ENCODE results near the gene SMYD3.

Gene SMYD3

DNA sequence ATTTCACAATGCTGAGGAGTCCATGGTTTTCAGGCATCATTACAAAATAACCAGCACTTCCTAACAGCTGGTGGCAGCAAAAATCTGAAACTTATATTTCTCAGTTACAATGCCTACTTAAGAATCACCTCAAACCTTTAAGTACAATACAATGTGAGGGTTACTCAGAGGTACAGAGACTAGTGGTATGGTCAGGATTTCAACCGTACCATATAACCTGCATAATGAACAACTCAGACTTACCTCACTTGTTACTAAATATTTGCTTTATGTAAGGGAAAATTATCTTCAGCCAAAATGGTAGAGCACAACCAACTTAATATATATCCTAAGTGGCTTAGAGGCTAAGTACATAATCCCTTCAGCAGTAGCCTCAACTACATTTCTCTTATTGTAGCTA is 344.5 kb downstream of the SMYD3 start:
- no peak for DNase-seq

DNA sequence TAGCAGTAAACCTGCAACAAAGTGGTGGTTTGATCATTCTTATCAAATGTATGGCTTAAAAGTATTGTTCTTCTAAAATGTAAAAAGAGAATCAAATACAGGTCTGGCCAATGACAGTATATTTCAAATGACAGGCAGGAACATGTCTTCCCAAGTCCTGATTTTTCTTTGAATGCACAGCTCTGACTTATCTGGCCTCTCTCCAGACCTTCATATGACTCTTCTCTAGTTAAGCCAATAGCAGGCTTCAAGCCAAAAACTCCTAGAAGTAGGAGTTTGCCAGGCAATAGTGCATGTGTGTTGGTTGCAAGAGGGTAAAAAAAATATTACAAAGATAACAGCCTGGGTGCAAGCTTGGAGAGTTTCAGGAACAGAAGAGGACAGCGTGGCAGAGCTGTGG is 345.5 kb downstream of the SMYD3 start:
- no peak for DNase-seq

DNA sequence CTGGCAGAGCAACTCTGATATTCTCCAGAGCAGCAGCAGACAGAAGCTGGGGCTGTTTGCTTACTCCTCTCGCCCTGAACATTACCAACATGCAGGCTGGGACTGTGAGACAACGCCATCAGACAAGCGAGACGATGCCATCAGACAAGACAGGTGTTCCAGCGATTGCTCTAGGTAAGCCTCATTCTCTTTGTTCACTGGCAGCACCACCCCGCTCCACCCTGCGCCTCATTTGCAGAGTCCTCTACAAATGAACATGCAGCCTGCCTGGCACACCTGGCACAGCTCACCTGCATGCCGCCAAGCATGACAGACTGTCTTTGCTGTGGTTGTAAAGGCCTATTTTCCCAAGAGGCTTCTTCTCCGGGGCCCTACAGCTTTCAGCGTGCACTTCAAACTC is 346.2 kb downstream of the SMYD3 start:
- DNase-seq, result no peak

DNA sequence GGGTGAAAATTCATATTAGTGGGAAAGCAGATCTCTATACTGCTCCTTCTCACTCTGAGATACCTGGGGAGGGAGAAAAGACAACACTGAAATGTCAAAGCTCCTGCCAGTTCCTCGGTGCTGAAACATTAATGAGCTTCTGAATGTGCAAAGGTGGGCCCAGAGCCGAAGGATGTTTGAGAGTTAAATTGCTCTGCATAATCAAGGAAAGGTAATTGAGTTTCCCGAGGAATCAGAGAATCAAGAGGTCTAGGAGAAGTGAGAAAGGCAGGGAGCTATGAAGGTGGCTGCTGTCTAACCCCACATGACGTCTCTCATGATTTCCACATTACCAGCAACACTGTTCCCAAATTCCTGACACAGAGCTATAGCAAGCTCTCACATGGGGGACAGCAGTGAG is 346.7 kb downstream of the SMYD3 start:
- no peak for DNase-seq

DNA sequence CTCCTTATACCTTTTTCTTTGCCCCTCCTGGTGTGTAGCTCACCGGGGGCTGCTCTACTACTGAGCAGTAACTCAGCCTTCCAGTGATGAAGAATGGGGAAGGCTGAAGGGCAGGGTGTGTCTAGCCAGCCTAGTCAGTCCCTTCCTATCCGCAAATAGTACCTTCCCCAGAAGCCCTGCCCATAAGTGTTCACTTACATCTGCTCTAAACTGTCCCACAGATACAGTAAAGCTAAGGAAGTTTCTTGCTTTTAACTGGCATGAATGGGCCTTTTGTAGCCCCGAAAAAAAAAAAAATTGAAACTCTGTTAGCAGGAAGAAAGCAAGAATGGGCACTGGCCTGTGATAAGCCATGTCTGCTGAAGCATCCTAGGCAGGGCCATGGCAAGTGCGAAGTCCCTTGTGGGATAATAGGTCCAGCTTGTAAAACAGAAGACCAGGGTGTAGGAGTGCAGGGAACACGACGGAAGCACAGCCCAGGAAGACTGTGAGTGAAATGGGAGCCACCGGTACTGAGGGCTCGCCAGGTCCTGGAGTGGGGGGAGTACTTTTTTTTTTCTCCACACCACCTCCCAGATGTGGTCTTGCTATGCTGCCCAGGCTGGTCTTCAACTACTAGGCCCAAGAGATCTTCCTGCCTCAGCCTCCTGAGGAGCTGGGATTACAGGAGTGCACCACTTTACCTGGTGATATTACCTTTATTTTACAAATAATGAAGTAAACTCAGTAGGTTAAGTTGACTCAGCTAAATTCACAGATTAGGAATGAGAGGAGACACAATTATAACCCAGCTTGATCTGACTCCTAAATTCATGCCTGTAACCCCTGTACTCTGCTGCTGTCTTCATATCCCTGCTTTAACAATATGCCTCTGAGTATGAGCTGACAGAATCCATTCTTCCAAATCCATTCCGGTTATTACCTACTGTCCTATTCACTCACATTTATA is 347.5 kb downstream of the SMYD3 start:
- DNase-seq, result no peak

DNA sequence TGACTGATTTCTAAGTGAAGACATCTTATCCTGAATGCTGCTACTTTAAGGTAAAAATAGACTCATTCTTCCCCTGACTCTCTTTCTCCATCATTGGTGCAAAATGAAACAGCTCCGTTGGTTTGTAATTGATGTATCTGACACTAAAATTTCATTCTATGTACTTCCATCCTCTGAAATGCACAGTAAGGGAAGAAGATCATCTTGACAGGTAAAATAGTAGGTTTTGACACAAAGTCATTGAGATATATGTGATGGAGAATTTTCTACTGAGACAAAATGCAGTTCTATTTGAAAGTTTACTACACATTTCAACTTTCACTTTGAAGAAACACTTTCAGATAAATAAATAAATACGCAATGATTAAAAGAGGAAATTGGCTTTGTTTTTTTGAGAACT is 348.9 kb downstream of the SMYD3 start:
- DNase-seq, result no peak

DNA sequence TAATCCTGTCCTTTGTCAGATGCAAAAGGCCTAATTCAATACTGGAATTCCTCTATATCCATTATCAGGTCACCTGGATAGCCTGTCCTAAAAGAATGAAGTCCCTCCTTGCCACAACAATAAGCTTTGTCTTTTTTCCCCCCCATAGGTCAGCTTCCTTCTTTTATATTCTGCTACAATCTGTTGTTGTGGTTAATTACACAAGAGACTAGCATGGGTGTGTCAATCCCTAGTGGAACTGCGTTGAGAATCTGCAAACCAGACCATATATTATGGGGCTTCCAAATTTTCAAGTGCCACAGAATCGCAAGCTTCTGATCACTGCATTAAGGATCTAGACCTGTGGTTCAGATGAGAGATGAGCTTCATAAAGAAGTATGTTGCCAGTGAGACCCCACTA is 349.6 kb downstream of the SMYD3 start:
- no peak for DNase-seq

DNA sequence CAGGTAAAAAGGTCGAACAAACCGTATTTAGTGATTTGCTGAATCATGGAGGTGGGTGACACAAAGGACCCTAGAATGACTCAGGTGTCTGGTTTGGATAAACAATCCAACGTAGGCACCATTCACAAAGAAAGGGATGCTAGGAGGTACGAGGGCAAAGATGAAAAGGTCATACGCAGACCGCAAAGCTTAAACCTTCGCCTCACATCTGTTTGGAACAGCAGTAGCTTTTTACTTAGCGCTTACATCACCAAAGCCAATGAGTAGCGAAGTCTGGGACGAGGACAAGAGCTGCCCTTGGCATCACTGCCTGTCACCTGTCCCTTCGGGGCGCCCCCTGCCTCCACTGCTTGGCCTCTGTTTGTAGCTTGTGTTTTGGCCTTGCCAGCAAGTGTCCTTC is 350.2 kb downstream of the SMYD3 start:
- no peak for DNase-seq

DNA sequence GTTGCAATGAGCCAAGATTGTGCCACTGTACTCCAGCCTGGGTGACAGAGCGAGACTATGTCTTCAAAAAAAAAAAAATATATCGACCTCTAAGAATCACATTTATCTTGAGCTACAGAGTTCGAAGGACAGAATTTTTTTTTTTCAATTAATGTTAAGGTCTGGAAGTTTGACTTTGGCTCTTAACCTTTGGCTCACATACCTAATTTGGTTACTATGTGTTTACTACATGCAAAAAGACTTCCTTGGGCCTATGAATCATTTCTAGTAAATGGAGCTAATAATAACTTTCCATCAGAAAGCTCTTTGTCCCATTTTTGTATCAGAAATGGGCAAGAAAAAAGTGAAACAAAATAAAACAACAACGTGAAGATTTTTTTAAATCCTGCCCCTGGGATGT is 351.2 kb downstream of the SMYD3 start:
- DNase-seq, result no peak

DNA sequence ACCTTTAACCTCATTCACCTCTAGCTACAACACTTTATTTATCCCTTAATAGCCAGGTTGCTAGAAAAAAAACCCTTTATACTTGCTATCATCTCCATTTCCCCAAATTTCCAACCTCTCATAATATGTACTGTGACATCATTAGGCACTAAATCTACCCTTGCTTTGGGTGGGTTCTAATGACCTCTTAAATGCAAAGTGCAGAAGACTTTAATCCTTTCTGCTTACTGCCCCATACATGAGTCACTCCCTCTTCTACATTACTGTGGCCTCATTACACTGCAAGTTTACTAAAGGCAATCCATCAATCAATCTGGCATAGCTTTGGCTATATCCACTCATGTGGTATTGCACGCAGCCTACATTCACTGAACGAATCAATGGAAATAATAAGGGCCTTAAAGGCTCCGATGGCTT is 353.3 kb downstream of the SMYD3 start:
- DNase-seq, result no peak

DNA sequence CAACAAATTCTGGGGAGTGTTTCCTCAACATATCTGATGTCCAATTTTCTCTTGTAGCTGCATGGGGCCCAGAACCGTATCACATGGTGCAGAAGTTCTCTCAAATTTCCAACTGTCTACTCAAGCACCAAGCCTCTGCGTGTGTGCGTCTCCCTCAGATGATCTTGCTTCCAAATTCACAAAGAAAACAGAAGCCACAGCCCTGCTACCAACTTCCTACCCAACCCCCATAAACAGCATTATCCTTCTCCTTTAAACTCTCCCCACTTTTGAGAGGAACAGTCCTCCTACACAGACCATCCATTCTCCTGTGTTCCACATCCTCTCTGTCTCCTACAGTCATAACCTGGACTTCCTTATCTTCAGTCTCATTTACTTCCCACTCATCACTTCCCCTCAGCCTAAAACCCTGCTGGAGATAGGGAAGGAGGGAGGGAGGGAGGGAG is 354.1 kb downstream of the SMYD3 start:
- no peak for DNase-seq

DNA sequence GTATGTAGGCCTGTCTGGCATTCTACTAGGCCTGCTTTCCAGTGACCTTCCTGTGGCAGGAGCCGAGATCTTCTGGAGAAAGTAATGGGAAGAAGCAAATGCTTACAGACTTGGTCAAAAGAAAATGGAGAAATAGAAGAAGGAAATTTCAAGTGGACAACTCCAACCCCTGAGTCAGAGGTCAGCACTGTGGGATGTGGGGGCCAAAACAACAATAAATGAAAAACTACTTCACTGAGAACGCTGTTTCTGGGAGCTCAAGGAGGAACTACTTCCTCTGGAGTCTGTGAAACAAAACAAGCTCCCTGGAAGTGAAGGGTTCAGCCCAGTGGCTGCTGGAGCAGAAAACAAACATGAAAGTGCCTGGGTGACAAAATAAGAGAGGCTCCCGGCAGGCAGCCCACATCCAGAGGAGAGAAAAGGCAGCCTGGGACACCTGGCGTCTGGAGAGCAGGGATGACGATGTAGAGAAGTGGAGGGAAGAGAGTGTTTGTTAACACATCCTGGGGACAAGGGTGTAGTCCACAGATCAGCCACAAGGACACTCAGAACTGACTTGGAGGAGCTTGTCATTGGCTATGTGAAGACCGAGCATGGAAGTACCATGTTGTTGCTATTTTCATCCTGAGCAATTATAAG is 355.2 kb downstream of the SMYD3 start:
- no peak for DNase-seq

DNA sequence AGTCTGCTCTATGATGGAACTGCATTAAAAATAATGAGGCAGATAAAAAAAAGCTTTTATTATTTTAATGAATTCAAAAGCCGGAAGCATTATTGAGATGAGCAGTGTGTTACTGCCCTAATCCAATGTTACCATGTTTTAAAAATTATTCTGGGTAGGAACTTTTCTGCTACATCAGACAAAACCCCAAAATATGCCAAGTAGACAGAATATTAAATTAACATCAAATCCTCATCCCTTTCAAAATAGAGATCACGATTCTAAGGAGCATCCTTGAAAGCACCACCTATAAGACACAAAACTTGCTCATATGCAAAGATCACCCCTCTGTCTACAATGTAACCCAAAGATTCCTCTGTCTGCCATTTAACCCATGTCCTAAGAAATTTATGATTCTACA is 357.5 kb downstream of the SMYD3 start:
- no peak for DNase-seq

DNA sequence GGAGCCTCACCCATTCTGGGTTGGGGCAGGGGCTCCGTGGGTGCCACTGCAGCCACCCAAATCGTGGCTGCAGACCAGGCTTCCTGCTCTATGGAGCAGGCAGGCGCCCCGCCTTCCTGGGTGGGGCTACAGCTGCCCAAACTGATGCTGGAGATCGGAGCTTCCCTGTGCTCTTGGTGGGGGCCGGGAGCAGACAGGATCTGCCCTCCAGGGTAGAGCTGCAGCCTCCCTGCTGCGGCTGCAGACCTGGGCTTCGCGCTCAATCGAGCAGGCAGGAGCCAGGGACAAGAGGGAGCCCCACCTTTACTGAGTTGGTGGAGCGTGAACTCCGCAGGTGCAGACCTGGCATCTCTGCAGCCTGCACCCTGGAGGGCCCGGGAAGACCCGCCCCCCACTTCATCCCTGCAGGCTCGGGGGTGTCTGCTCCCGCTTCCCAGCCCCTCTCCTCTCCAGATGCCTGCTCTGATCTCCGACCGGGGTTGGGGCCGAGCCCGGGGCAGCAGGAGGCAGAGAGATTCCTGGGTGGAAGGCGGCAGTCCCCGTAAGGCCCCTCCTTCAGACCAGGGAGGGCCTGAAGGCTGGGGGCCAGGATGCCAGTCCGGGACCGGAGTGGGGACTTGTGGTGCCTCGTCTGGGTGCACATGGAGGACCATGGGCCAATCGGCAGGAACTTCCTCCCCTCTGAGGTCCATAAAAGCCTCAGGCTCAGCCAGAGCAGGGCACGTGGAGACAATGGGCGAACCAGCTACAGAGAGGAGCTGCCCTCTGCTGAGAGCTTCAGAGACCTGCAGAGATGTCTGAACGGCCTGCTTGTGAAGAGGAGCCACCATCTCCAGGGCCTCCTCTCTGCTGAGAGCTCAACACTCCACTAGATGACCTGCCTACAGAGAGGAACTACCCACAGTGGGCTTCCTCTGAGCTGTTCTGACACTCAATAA is 359.3 kb downstream of the SMYD3 start:
- DNase-seq, result no peak

DNA sequence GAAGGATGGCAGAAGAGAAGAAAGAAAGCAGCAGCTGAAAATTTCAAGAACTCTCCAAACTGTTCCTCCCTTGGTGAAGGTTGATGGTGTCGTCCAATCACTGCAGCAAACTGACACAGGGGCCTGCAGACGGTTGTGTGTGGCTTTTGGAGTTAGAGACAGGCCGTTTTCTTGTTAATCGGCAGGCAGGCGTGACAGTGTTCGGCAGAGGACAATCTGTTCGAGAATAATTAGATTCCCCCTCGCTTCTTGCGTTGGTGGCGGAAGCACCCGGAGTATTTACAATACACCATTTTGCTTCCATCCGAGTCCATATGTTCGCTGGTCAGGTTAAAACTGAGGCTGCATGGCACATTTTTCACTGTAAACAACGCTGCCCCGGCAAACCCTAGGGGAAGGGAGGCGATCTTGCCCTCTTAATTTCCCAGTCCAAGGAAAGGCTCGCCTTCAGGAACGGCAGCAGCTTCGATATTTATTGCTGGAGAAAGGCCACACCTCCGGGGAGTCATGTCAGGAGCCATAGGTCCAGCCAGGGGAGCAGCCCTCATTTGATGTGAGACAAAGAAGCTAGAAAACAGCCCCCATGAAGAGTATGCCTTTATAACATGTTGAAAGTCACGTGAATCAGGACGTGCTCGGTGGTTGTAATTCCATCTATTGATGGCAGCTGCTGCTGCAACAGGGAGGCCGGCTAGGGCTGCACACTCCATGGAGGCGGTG is 360.1 kb downstream of the SMYD3 start:
- DNase-seq, result no peak

DNA sequence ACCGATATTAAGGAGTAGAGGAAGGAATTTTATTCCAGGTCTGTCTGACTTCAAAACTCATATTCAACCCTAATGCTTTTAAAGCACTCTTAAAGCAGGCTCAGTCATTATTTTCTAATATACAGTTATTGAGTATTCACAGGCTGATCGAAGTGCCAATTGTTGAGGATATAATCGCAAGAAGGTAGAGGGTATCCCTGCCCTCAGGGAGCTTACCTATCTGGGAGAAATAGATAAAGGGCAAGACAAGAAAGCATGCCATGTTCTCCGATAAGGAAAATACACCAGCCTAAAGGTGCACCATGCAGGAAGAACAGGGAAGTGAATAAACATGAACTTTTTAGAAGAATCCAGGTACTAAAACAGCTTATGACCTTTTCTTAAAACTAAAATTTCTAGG is 361.2 kb downstream of the SMYD3 start:
- no peak for DNase-seq

DNA sequence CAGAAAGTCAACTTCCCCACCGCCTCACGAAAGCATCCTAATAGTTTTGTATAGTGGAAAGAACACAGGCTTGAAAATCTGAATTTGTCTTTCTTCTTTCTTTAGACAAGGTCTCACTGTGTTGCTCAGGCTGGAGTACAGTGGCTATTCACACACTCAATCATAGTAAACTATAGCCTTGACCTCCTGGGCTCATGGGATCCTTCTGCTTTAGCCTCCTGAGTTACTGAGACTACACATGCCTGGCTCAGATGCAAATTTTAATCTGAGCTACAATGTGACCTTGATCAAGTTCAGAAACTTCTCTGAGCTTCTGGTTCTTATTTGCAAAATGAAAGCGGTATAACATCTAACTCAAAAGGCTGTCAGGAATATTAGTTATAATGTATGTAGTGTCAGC is 362.1 kb downstream of the SMYD3 start:
- DNase-seq, result no peak

DNA sequence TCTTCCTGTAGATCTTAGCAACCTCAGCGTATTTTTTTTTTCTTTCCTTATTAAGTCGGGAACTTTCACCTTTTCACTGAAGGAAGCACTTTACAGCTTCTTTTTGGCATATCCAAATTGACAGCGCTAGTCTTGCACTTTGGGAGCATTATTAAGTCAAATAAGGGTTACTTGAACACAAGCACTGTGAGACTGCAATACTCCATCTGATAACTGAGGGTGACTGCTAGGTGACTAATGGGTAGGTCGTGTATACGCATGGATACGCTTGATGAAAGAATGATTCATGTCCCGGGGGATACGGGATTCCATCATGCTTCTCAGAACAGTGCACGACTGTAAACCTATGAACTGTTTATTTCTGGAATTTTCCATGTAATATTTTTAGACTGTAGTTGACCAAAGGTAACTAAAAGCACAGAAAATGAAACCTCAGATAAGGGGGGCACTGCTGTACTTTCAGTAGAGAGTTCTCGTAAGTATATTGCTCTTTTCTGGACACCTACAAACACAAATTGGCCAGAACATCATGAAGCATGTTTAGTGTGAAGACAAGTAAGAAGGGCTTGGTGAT is 364.7 kb downstream of the SMYD3 start:
- no peak for DNase-seq

DNA sequence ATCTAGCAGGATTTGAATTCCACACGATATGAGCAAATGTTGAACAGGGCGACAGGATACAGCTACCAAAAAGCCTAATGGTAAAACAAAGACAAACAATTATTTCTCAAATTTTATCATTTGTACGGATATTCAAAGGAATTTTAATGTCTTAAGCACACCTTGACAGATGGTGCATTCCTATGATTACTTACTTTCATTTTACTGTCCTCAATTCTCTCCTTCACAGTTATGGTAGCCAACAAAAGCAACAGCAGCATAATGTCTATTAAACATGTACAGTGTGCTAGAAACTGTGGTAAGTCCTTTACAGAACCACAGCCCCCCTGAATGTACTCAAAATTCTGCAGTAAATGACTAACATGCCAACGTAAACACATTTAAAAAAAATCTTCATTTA is 365.8 kb downstream of the SMYD3 start:
- no peak for DNase-seq

DNA sequence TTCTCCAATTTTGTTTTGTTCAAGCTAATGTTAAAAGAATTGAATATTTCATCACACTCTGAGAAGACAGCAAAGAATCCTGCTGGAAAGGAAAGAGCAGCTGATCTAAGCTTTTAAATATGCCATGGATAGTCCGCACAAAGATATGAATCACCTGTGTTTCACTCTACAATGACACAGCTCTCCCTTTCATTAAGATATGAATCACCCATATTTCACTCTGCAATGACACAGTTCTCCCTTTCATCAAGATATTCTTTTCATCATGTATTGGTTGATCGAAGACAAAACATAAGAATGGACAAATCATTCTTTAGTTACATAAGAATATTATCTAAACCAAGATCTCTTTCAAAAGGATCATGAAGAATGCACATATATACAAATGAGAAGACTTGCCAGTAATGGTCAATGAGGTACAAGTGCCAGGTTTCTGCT is 367.3 kb downstream of the SMYD3 start:
- DNase-seq, result no peak

DNA sequence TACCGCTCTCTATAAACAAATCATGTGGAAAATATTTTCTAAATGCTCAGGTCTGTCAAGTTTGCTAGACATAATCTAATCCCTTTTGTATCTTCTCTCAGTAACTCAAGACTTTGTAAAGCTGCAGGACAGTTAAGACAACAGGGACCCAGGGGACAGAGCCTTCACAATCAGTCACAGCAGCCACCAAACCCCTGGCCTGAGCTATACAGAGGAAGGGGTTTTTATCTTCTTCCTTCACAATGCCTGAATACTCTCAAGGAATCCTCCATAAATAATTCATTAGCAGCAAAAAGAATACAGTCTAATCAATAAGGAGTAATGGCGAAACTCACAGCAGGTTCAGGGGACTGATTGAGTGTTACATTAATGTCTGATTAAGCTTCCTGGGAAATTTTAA is 368.3 kb downstream of the SMYD3 start:
- no peak for DNase-seq

DNA sequence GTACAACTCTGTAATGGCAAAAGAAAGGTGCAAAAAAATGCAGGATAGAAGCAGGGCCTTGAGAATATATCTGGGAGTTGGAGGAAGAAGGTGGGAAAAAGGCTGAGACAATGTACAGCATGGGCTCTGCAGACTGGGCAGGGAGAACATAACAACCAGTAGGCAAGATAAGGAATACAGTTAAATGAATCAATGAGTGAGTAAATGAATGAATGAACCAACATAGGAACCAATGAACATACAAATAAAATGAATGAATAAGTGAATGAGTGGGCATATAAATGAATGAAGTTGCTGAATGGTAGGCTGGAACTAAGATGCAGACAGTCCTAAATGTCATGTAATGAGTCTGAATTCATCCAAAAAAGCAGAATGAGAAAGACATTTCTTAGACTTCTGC is 370.6 kb downstream of the SMYD3 start:
- no peak for DNase-seq

All from NCI-H1694 treated with DMSO at 0.1 percent for 48 hours (cell line).